Endothelial cell of hepatic sinusoid (primary cell): ENCODE results near the gene SDHAF2.
"Not testable (repeated sequence)": the region's sequence is repeated elsewhere in the genome, so short reads cannot be mapped to it uniquely, and the experiment has no call there.

Source experiments
- in situ Hi-C: cut with HindIII; loops from 2 replicates; pipeline ENCODE4 v1.10.0; 2017; ENCODE audit warnings: low sequenced_read_pairs

SDHAF2 gene

DNA sequence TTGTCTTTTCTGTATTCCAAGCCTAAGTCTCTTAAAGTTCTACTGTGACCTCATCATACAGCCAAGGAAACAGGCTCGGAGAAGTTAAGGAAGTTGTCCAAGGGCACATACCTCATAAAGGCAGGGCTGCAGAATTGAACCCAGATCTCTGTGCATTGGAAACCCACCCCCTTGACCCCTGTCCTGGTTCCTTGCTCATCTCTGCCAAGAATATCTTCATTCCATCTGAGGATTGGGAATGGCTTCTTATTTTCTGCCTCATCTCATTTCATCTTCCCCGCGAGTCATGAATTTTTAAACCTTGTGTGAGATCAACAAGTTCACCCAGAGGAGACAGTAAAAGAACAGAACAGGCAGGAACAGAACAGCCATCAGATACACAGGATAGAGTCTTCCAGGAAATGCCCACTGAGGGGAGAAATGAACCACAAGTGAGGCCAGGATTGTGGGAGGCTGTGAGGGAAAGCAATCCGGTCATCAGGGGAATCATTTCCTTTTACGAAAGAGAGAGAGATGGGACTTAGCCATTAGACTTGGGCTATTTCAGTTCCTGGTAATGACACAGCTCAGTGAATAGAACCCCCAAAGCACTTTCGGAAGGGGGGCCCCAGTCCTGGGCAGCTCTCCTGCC is 44.2 kb downstream of the SDHAF2 start:
- in situ Hi-C loops, result no loop called here

DNA sequence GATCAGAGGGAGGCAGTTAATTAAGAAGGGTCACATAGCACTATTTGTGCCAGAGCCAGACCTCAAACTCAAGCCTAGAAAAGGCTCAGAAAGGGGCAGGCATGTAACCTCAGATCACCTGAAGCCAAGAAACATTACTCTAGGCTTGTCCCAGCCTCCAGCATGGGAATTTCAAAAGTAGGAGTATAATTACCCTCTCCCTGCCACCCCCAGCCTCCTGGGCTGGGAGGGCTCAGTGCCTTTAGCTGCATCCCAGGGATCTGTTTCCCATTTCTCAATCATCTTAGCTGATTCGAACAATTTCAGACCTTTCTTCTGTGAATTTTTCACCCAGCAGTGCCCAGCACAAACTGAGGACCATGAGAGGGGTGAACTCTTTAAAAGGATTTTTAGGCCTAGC is 45.5 kb downstream of the SDHAF2 start:
- in situ Hi-C loops, result no loop called here

DNA sequence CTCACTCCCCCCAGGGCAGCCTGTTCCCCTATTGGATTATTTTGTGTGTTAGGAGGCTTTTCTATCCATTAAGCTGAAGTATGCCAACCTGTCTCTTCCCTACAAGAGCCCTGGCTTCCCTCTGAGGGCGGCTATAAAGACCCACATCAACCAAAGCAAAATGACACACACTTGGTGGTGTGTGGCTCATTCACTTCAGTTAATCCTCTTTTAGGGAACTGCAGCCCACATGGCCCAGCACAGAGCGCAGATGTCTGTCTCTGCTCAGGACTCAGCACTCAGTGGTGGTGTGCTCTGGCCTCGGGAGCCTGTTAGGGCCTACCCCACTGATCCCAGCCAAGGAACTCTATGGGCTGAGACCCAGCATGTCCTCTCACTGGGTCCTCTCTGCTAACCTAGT is 46.4 kb downstream of the SDHAF2 start:
- in situ Hi-C loops, result no loop called here

DNA sequence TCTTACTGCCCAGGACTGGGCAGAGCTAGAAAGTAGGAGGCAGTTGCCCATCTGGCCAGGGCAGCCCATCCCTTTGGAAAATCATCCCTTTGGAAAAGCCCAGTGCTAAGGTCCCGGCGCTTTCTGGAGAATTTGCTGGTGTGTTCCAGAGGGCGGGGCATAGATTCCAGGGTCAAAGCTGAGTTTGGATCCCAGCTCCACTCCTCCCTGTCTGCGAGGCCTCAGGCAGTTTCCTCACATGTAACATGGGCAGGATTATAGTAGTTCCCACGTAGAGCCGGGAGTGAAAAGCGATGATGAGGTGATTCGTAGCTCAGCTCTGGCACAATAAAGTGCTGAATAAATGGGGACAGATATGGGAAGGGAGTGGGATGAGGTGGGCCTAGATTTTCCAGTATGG is 47.2 kb downstream of the SDHAF2 start:
- in situ Hi-C loops, result no loop called here

DNA sequence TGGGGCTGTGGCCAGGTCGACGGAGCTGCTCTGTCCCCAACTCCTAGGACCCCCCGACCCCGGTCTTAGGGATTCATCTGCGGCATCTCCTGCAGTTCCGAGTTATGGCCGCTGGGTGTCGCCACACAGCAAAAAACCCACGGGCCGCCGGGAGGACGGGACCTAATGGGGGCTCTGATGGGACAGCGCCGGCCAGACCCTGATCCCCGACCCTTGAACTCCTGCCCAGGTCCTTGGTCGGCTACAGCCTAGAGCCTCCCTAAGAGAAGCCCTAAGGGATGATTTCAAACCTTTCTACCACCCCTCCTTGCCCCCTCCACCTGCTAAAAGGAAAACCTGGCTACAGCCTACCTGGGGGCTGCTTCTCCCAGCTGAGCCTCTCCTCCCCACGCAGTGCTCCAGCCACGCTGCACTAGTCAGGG is 47.8 kb downstream of the SDHAF2 start:
- in situ Hi-C loops, result no loop called here

GRCh38 chr11:61479360-61480058 is 49.6 kb downstream of the SDHAF2 start:
- in situ Hi-C loops, result not testable (repeated sequence)

DNA sequence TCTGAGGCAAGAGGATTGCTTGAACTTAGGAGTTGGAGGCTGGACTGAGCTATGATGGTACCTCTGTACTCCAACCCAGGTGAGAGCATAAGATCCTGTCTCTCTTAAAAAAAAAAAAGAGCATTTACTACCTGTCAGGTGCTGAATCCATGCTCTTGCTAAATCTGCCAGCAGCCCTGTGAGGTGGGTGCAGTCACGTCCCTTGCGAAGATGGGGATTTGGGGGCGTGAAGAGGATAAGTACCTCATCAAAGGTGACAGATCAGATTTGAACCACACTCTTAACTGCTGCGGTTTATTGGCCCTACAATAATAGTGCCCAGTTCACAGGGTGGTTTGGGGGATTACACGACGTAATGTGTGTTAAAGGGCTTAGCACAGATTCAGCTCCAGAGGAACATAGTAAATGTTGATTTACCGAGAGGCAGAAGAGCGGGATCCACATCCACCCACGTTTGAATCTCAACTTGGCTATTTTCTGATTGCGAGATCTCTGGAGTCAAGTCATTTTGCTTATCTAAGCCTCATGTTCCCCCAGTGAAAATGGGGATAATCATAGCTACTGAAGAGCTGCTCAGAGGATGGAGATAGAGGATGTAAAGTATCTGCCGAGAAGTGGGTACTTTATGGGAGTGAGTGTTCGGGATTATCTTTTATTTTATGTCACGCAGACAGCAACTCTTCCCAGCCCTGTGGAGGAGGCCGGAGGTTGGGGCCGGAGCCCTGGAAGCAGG is 50.5 kb downstream of the SDHAF2 start:
- in situ Hi-C loops, result no loop called here

- in situ Hi-C loops, result no loop called here
Measured at GRCh38 chr11:61480994-61481335, 51.0 kb downstream of the SDHAF2 start.

DNA sequence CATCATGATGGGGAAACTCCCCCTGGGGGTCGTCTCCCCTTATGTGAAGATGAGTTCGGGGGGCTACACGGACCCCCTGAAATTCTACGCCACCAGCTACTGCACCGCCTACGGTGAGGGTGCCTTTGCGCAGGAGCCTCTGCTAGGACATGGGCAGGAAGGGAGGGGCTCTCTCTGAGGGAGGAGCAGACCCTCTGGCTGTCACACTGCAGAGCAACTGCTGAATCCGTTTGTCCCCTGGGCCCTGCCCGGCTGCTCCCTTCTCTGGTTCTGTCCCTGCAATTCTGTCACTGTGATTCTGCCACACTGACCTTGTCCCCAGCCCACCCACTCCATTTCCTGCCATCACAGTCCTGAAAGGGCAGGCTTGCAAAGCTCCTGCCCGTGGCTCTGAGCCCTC is 51.9 kb downstream of the SDHAF2 start:
- in situ Hi-C loops, result no loop called here

DNA sequence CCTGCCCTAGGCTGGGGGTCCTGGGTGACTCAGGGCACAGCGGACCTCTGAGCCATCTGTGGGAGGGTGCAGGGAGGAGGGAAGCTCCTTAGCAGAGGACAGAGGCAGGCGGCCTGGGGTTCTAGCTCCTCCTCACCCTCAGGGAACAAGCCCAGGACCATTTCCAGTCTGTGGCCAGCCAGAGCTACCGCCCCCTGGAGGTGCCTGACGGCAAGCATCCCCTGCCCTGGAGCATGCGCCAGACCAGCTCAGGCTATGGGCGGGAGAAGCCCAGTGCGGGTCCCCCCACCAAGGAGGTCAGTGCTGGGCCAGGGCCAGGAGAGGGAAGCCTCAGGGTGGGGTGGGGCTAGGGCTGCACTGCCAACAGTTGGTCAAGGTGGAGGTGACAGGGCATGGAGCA is 52.6 kb downstream of the SDHAF2 start:
- in situ Hi-C loops, result no loop called here

GRCh38 chr11:61484541-61484940 is 54.6 kb downstream of the SDHAF2 start:
- in situ Hi-C loops, result no loop called here

DNA sequence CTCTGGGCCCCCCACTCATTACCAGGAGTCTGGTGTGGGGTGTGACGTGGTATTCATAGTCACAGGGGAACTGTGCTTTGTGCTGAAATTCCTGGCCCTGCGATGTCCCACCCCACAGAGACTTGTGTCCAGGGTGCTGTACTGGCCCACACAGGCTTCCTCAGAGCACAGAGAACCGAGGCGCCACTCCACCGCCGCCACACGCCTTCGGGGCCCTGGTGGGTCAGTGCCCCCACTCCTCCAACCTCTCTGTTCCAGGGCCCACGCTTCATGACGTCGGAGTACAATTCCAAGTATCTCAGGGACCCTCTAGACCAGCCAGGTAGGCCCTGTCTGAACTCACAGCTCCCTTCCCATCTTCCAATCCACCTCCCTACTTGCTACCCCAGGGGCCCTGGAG is 55.2 kb downstream of the SDHAF2 start:
- in situ Hi-C loops, result no loop called here

DNA sequence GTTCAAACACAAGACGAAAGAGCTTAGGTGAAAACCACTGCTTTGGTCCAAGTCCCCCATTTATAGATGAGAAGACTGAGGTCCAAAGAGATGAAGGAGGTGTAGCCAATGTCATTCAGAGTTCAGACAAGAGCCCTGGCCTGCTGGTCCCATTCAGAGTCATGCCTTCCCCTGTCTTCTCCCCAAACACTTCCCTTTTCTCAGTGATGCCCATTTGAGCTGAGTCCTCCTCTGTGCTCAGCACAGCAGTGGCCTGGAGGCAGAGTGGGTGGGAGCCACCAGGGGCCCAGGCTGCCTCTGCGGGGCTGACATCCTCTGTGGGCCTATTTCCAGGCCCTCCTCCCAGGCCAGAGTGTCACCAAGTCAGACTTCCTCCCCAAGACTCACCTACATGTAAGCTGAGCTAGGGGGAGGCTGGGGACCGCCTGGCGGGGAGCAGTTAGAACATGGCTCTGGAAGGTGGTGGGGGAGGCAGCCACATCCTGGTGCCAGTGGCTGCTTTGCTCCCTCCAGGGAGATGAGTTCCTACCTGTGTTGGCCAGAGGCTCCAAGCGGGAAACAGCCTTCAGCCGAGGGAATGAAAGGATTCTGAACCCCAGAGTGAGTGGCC is 56.2 kb downstream of the SDHAF2 start:
- in situ Hi-C loops, result no loop called here

GRCh38 chr11:61486779-61487178 is 56.9 kb downstream of the SDHAF2 start:
- in situ Hi-C loops, result no loop called here

DNA sequence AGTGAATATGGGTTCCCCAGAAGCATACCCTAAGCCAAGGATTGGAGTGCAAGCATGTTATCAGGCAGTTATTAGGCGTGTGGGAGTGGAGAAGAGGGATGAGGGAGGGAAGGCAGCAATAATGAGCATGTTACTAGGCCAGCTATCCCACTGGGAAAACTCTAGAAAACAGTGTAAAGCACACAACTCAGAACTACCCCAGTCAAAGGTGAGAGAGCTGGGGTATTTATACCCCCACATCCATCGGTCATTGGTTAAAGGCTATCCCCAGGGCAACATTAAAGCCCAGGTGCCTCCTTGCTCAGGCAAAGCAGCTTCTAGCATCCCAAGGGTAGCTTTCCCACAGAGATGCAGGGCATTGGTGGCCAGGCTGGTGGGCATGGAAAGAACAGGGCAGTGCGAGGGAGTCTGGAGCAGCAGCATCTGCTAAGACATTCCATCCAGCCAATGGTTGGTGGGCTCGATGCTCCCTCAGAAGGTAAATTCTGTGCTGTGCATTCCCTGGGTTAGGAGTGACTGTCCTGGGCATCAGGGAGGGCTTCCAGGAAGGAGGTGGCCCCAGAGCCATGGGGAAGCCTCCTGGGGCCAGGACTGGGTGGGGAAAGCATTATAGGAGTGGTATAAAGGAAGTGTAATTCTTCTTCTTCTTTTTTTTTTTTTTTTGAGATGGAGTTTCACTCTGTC is 57.6 kb downstream of the SDHAF2 start:
- in situ Hi-C loops, result no loop called here

DNA sequence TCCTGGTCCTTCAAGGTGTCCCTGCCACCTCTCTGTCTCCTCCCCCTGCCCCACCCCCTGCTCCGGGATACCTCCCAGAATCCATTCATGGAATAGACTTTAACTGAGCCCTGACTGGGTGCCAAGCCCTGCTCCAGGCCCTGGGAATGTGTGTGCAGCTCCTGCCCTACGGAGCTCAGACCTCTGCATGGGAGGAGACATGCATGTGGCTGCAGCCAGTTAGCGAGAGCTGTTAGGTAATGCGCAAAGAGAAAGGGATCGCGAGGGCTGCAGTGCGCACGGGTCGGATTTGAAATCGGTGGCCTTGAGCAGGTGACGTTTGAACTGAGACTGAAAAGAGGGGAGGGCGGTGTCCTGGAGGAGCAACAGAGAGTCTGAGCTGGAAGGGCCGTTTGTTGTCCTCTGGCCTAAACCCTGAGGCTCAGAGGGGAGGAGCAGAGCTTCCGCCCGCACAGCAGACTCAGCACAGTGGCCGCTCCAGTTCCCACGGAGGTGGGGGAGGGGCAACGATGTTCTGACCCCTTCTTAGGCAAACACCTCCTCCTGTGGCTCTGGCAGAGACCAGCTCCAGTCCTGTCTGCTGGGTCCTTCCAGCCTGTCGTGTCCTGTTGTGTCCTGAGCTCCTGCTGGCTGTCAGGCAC is 58.8 kb downstream of the SDHAF2 start:
- in situ Hi-C loops, result no loop called here

- in situ Hi-C loops, result no loop called here
Measured at GRCh38 chr11:61489833-61490721, 60.2 kb downstream of the SDHAF2 start.

DNA sequence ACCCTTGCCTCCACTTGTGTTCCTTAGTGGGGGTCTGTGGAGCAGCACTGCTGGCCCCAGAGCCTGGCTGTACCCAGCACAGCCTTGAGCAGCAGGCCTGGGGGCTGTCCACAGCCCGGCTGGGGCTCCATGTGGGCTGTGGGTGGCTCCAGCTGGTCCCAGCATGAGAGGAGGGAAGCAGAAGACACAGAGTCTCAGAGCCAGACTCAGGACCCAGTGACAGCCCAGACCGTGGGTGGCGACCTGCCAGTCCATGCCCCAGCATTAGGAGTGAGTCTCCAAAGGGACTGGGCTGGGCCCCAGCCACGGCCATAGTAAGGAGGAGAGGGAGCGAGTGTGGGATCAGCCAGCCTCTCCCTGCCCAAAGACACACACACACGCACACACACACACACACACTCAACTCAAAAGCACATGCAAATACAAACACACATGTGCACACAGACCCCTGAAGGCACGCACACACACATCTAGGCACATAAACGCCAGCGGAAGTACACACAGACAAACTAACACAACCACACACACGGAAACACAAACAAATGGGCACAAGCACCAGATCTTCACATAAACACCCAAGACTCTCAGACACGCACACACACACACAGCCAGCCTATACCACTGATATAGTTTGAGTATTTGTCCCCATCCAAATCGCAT is 61.9 kb downstream of the SDHAF2 start:
- in situ Hi-C loops, result no loop called here

- in situ Hi-C loops, result no loop called here
Measured at GRCh38 chr11:61494381-61494961, 64.5 kb downstream of the SDHAF2 start.
